AG09309 (cell line): ENCODE data around the gene PPIL6.
"Not testable (repeated sequence)": the region's sequence is repeated elsewhere in the genome, so short reads cannot be mapped to it uniquely, and the experiment has no call there.

Experiments used
- DNase-seq: peaks from one replicate; pipeline ENCODE4 v3.0.0-alpha.2; 2010; ENCODE audit warnings: low read depth
- H3K4me3 ChIP-seq: 2 replicates; pipeline ENCODE4 v1.5.1; 2011; ENCODE audit warnings: mild to moderate bottlenecking, low read depth, low read length, moderate library complexity; ENCODE audit not compliant: control insufficient read depth
- CTCF ChIP-seq: IDR thresholded peaks from 2 replicates; pipeline ENCODE4 v1.5.1; 2011; ENCODE audit warnings: mild to moderate bottlenecking, low read depth, low read length, inconsistent platforms; ENCODE audit not compliant: insufficient read depth, control insufficient read depth; ENCODE audit errors: missing control alignments

Gene PPIL6

GRCh38 chr6:109370792-109371191 is 69.6 kb downstream of the PPIL6 start:
- no peak for TF ChIP-seq CTCF
- no peak overlapping the region for H3K4me3 ChIP-seq
- no peak for DNase-seq

GRCh38 chr6:109370336-109370735 is 70.1 kb downstream of the PPIL6 start:
- H3K4me3 ChIP-seq = no peak overlapping the region
- TF ChIP-seq CTCF = no peak
- DNase-seq = no peak

GRCh38 chr6:109369728-109370127 is 70.7 kb downstream of the PPIL6 start:
- DNase-seq = no peak
- H3K4me3 ChIP-seq = no peak overlapping the region
- TF ChIP-seq CTCF = no peak

GRCh38 chr6:109364382-109365078 is 75.9 kb downstream of the PPIL6 start:
- not testable (repeated sequence) for H3K4me3 ChIP-seq, DNase-seq

- no peak for TF ChIP-seq CTCF
- DNase-seq = no peak
- no peak overlapping the region for H3K4me3 ChIP-seq
Measured at GRCh38 chr6:109363753-109364152, 76.7 kb downstream of the PPIL6 start.

GRCh38 chr6:109362102-109362884 is 78.1 kb downstream of the PPIL6 start:
- H3K4me3 ChIP-seq = no peak overlapping the region
- TF ChIP-seq CTCF = no peak
- DNase-seq = no peak

GRCh38 chr6:109360791-109361190 is 79.6 kb downstream of the PPIL6 start:
- no peak for TF ChIP-seq CTCF
- DNase-seq = no peak
- no peak overlapping the region for H3K4me3 ChIP-seq
